HG03025 (cell line): ENCODE measurements around the gene PRDX6.
A peak's percentile ranks its signal among the peaks of the same experiment; 100 is the strongest.
"Not testable (repeated sequence)": the region's sequence is repeated elsewhere in the genome, so short reads cannot be mapped to it uniquely, and the experiment has no call there.

Source experiments
- ATAC-seq: cut with Tn5 transposase; IDR thresholded peaks from one replicate; pipeline ENCODE4 v1.9.1; 2021; ENCODE audit warnings: mild to moderate bottlenecking, moderate library complexity; ENCODE audit not compliant: unreplicated experiment, low FRiP score

The PRDX6 gene

GRCh38 chr1:173464185-173464584, 12.9 kb upstream of the PRDX6 start:
- ATAC-seq, result not testable (repeated sequence)

GRCh38 chr1:173467426-173467825, 9.7 kb upstream of the PRDX6 start:
- no peak for ATAC-seq

GRCh38 chr1:173469656-173470055, 7.5 kb upstream of the PRDX6 start:
- no peak for ATAC-seq

- ATAC-seq, result no peak
Measured at GRCh38 chr1:173470608-173471007, 6.5 kb upstream of the PRDX6 start.

- no peak for ATAC-seq
Measured at GRCh38 chr1:173473599-173474011, 3.5 kb upstream of the PRDX6 start.

GRCh38 chr1:173474097-173474779, 2.9 kb upstream of the PRDX6 start:
- ATAC-seq, result no peak

GRCh38 chr1:173474780-173475421, 2.2 kb upstream of the PRDX6 start:
- not testable (repeated sequence) for ATAC-seq

- no peak for ATAC-seq
Measured at GRCh38 chr1:173475564-173476196, 1.5 kb upstream of the PRDX6 start.

GRCh38 chr1:173476197-173476664, 904 bp upstream of the PRDX6 start:
- no peak for ATAC-seq

GRCh38 chr1:173476665-173477285, 360 bp upstream of the PRDX6 start:
- peak; percentile 95 for ATAC-seq

GRCh38 chr1:173478094-173478674, 1.0 kb downstream of the PRDX6 start:
- ATAC-seq, result no peak

- ATAC-seq, result no peak
Measured at GRCh38 chr1:173479649-173480048, 2.5 kb downstream of the PRDX6 start.

- ATAC-seq, result no peak
Measured at GRCh38 chr1:173481195-173481772, 4.1 kb downstream of the PRDX6 start.

- ATAC-seq, result no peak
Measured at GRCh38 chr1:173482683-173483082, 5.5 kb downstream of the PRDX6 start.

- no peak for ATAC-seq
Measured at GRCh38 chr1:173484276-173484675, 7.1 kb downstream of the PRDX6 start.

GRCh38 chr1:173485401-173485800, 8.3 kb downstream of the PRDX6 start:
- ATAC-seq, result no peak

- ATAC-seq, result no peak
Measured at GRCh38 chr1:173488001-173488400, 10.9 kb downstream of the PRDX6 start.

- no peak for ATAC-seq
Measured at GRCh38 chr1:173489149-173489600, 12.0 kb downstream of the PRDX6 start.

- no peak for ATAC-seq
Measured at GRCh38 chr1:173489929-173490328, 12.8 kb downstream of the PRDX6 start.

- no peak for ATAC-seq
Measured at GRCh38 chr1:173491508-173491907, 14.4 kb downstream of the PRDX6 start.
